ENCODE data around the gene GPC6. TPM values are rescaled to one million over a fixed set of nuclear protein-coding genes. Genes with fewer than 3 reads are reported as not detected.

Gene GPC6
- total RNA-seq, 1 experiment from 2014 or later, result not detected

DNA sequence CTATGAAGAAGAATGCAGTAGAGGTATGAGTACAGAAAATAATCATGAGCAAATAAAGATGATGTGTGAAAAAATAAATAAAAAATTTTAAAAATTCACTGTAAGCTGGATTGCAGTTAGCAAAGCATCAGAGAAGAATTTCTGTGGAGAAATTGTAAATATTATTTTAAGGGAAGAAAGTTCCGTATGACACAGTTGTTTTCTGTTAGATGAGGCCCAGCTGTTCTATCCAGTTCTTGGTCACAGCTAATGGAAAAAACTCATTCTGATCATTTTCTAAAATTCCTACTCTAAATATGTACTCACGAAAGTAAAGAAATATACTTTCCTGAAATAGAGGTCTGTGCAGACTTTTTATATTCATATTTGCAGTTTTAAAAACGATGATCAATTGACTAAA lies 674.1 kb downstream of the GPC6 start:
- Mint-ChIP-seq H3K4me1 (ENCODE audit: low read depth, unreplicated experiment) (no peaks in the 10 kb centered on the region), H3K27me3 (ENCODE audit: unreplicated experiment) (no peaks in the 10 kb centered on the region), H3K36me3 (ENCODE audit: insufficient read depth, unreplicated experiment) (no peaks in the 10 kb centered on the region), H3K9me3 (ENCODE audit: low read depth, unreplicated experiment) (peaks cover 3% of the 10 kb centered on the region), H3K27ac (ENCODE audit: unreplicated experiment) (no peak overlapping the region), H3K4me3 (ENCODE audit: low read depth, unreplicated experiment) (no peak overlapping the region)
- no TSS peak for BruUV-seq (replicated peaks)
- TF ChIP-seq, protein P1, sequence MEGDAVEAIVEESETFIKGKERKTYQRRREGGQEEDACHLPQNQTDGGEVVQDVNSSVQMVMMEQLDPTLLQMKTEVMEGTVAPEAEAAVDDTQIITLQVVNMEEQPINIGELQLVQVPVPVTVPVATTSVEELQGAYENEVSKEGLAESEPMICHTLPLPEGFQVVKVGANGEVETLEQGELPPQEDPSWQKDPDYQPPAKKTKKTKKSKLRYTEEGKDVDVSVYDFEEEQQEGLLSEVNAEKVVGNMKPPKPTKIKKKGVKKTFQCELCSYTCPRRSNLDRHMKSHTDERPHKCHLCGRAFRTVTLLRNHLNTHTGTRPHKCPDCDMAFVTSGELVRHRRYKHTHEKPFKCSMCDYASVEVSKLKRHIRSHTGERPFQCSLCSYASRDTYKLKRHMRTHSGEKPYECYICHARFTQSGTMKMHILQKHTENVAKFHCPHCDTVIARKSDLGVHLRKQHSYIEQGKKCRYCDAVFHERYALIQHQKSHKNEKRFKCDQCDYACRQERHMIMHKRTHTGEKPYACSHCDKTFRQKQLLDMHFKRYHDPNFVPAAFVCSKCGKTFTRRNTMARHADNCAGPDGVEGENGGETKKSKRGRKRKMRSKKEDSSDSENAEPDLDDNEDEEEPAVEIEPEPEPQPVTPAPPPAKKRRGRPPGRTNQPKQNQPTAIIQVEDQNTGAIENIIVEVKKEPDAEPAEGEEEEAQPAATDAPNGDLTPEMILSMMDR (IDR thresholded peaks at IDR 0.05; ENCODE audit: unreplicated experiment), result no peak
- no peak for DNase-seq
- intact Hi-C loops (cut with micrococcal nuclease; ENCODE audit: unreplicated experiment), result no loop called here
- CTCF ChIA-PET, result no interaction called here

DNA sequence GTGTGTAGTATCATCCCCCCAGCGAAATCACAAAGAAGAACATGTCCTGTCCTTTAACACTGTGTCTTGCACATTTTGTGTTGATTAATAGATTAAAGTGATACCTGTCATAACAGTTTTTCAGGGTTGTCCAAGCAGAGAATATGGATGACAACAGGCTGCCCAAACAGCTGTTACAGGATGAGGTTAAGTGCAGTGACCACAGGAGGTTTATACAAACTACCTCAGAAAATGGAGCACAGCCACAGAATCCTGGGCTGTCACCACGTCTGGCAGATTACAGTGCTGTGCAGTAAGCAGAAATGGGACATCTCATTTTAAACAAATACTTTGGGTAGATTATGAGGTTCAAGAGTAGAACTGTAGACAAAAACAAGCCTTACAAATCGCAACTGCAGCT lies 677.3 kb downstream of the GPC6 start:
- intact Hi-C loops (cut with micrococcal nuclease; ENCODE audit: unreplicated experiment), result no loop called here
- Mint-ChIP-seq H3K9me3 (ENCODE audit: low read depth, unreplicated experiment) (no peaks in the 10 kb centered on the region), H3K4me1 (ENCODE audit: low read depth, unreplicated experiment) (no peaks in the 10 kb centered on the region), H3K4me3 (ENCODE audit: low read depth, unreplicated experiment) (no peak overlapping the region), H3K27ac (ENCODE audit: unreplicated experiment) (no peak overlapping the region), H3K36me3 (ENCODE audit: insufficient read depth, unreplicated experiment) (no peaks in the 10 kb centered on the region), H3K27me3 (ENCODE audit: unreplicated experiment) (no peaks in the 10 kb centered on the region)
- DNase-seq, result no peak
- CTCF ChIA-PET, result no interaction called here
- BruUV-seq (replicated peaks), result no TSS peak
- TF ChIP-seq, protein P1 (IDR thresholded peaks at IDR 0.05; ENCODE audit: unreplicated experiment), result no peak

DNA sequence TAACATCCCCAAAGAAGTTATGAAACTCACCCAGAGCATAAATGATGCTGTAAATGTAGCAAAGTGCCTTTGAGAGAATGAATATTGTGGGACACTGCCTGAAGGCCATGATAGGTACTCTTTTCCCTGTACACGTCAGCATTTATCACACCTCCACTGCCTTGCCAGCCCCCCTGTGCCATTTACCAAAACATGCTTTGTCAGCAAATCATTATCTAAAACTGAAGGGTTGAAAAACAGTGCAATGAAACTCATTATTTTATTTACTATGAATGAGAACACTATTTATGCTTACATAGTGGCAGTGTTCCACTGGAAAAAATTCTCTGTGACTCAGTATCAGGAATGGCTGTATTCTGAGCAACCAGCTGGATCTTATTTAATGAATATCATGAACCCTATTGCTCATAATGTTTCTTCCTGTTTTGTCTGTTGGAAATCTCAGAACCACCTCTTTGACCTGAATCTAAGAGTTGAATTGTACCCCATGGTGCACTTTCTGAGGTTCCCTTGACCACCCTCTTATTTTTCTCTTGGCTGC lies 688.7 kb downstream of the GPC6 start:
- DNase-seq, result no peak
- TF ChIP-seq, protein P1 (IDR thresholded peaks at IDR 0.05; ENCODE audit: unreplicated experiment), result no peak
- intact Hi-C loops (cut with micrococcal nuclease; ENCODE audit: unreplicated experiment), result no loop called here
- Mint-ChIP-seq H3K4me1 (ENCODE audit: low read depth, unreplicated experiment) (no peaks in the 10 kb centered on the region), H3K27me3 (ENCODE audit: unreplicated experiment) (peaks cover 9% of the 10 kb centered on the region), H3K36me3 (ENCODE audit: insufficient read depth, unreplicated experiment) (no peaks in the 10 kb centered on the region), H3K4me3 (ENCODE audit: low read depth, unreplicated experiment) (no peak overlapping the region), H3K27ac (ENCODE audit: unreplicated experiment) (no peak overlapping the region), H3K9me3 (ENCODE audit: low read depth, unreplicated experiment) (peaks cover 9% of the 10 kb centered on the region)
- BruUV-seq (replicated peaks), result no TSS peak
- CTCF ChIA-PET, result no interaction called here

DNA sequence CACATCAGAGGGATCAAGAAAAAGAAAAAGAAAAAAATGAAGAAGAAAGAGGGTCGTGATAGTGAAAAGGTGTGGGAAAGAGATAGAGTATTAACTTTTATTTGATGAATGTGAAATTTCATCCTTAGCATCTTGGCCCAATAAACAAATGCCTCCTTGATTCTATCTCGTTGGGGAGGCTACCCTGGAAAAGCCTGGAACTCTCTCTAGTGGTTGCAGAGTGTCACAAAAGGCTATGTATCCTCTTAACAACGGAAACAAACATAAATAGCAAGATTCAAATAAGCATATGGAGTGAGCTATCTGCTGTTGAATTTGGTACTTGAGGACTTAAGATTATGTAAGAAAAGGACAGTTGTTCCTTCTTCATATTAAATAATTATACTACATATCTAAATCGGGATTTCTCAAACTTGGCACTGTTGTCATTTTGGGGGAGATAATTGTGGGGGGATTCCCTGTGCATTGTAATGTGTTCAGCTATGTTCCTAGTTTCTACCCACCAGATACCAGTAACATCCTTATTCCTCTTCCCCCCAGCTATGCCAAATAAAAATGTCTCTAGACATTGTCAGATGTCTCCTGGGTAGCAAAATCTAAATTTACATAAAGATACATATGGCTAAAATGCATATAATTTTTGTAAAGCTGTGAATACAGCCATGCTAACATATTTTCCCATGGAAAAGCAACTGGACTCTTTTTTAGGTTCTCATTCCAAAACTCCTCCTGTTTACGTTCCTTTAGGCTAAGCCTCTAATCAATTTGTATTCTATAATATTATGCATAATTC lies 695.7 kb downstream of the GPC6 start:
- BruUV-seq (replicated peaks), result no TSS peak

More for the DNA sequence above, 695.7 kb downstream of the GPC6 start:
- DNase-seq, result no peak
- TF ChIP-seq, protein P1 (IDR thresholded peaks at IDR 0.05; ENCODE audit: unreplicated experiment), result no peak
- CTCF ChIA-PET, result no interaction called here
- H3K36me3 Mint-ChIP-seq (ENCODE audit: insufficient read depth, unreplicated experiment), result no peaks in the 10 kb centered on the region
- H3K4me3 Mint-ChIP-seq (ENCODE audit: low read depth, unreplicated experiment), result no peak overlapping the region
- intact Hi-C loops (cut with micrococcal nuclease; ENCODE audit: unreplicated experiment), result no loop called here
- H3K27ac Mint-ChIP-seq (ENCODE audit: unreplicated experiment), result no peak overlapping the region
- peaks cover 7% of the 10 kb centered on the region for H3K9me3 Mint-ChIP-seq (ENCODE audit: low read depth, unreplicated experiment)
- H3K4me1 Mint-ChIP-seq (ENCODE audit: low read depth, unreplicated experiment), result no peaks in the 10 kb centered on the region
- peaks cover 16% of the 10 kb centered on the region for H3K27me3 Mint-ChIP-seq (ENCODE audit: unreplicated experiment)

All from Calu3 (cell line).